Fibroblast of mammary gland (primary cell): ENCODE measurements around the gene ATE1.
"Not testable (repeated sequence)": the region's sequence is repeated elsewhere in the genome, so short reads cannot be mapped to it uniquely, and the experiment has no call there.

Experiments used
- DNase-seq: peaks from one replicate; pipeline ENCODE4 v3.0.0-alpha.2; 2010; ENCODE audit warnings: low read depth
- H3K4me3 ChIP-seq: 2 replicates; pipeline ENCODE4 v1.5.1; 2011; ENCODE audit warnings: low read depth, mild to moderate bottlenecking, low read length, moderate library complexity; ENCODE audit not compliant: control insufficient read depth
- TF ChIP-seq, protein P1 (sequence below): conservative IDR thresholded peaks from 2 replicates; pipeline ENCODE4 v1.5.1; 2011; ENCODE audit warnings: low read depth, low read length, inconsistent platforms; ENCODE audit not compliant: control insufficient read depth, insufficient read depth

Gene ATE1

GRCh38 chr10:121702351-121703320, 225.2 kb downstream of the ATE1 start:
- TF ChIP-seq, protein P1, sequence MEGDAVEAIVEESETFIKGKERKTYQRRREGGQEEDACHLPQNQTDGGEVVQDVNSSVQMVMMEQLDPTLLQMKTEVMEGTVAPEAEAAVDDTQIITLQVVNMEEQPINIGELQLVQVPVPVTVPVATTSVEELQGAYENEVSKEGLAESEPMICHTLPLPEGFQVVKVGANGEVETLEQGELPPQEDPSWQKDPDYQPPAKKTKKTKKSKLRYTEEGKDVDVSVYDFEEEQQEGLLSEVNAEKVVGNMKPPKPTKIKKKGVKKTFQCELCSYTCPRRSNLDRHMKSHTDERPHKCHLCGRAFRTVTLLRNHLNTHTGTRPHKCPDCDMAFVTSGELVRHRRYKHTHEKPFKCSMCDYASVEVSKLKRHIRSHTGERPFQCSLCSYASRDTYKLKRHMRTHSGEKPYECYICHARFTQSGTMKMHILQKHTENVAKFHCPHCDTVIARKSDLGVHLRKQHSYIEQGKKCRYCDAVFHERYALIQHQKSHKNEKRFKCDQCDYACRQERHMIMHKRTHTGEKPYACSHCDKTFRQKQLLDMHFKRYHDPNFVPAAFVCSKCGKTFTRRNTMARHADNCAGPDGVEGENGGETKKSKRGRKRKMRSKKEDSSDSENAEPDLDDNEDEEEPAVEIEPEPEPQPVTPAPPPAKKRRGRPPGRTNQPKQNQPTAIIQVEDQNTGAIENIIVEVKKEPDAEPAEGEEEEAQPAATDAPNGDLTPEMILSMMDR, result no peak
- no peak overlapping the region for H3K4me3 ChIP-seq
- peak; percentile 33 for DNase-seq

DNA sequence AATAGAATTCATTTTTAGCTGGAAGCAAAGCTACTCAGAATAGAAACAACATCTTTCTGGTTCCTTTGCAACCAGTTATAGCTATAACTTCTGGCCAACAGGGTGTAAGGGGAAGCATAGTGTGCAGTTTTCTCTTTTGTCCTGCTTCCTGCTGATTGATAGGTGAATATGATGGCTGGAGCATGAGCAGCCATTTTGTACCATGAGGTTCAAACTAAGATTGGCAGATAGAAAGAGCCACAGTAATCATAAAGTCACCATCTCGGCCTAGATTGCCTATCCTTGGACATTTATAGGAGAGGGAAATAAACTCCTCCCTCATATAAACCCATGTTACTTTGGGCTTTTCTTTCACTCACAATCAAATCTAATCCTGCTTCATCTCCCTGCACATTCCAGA, 227.4 kb downstream of the ATE1 start:
- no peak overlapping the region for H3K4me3 ChIP-seq
- DNase-seq, result no peak

DNA sequence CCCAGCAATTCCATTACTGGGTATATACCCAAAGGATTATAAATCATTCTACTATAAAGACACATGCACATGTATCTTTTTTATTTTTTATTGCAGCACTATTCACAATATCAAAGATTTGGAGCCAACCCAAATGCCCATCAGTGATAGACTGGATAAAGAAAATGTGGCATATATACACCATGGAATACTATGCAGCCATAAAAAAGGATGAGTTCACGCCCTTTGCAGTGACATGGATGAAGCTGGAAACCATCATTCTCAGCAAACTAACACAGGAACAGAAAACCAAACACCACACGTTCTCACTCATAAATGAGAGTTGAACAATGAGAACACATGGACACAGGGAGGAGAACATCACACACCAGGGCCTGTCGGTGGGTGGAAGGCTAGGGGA, 228.1 kb downstream of the ATE1 start:
- not testable (repeated sequence) for H3K4me3 ChIP-seq, DNase-seq

More for the DNA sequence above, 227.4 kb downstream of the ATE1 start:
- TF ChIP-seq, protein P1, result no peak

GRCh38 chr10:121698902-121699301, 228.9 kb downstream of the ATE1 start:
- no peak overlapping the region for H3K4me3 ChIP-seq
- TF ChIP-seq, protein P1, result no peak
- no peak for DNase-seq

GRCh38 chr10:121698336-121698735, 229.5 kb downstream of the ATE1 start:
- TF ChIP-seq, protein P1, result no peak

DNA sequence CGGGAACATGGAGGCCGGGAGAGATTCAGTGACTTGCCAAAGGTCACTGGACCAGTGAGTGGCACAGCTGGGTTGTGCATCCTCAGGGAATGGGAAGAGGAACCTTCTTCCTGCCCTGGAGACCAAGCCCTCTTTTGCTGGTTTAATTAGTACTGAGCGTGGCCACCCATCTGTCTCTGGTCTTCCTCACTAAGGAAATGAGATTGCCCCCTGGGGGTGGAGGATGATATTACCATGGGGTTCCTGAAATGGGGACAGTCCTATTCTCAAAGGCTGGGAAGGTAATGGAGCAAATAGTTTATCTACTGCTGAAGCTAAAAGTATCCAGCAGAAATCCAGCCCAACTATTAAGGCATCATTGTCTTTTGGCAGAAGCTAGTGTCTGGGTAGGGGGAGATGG, 231.0 kb downstream of the ATE1 start:
- peak; percentile 3 for DNase-seq
- H3K4me3 ChIP-seq, result no peak overlapping the region
- TF ChIP-seq, protein P1, result peak; percentile 24

More at GRCh38 chr10:121698336-121698735, 229.5 kb downstream of the ATE1 start:
- no peak for DNase-seq
- no peak overlapping the region for H3K4me3 ChIP-seq

DNA sequence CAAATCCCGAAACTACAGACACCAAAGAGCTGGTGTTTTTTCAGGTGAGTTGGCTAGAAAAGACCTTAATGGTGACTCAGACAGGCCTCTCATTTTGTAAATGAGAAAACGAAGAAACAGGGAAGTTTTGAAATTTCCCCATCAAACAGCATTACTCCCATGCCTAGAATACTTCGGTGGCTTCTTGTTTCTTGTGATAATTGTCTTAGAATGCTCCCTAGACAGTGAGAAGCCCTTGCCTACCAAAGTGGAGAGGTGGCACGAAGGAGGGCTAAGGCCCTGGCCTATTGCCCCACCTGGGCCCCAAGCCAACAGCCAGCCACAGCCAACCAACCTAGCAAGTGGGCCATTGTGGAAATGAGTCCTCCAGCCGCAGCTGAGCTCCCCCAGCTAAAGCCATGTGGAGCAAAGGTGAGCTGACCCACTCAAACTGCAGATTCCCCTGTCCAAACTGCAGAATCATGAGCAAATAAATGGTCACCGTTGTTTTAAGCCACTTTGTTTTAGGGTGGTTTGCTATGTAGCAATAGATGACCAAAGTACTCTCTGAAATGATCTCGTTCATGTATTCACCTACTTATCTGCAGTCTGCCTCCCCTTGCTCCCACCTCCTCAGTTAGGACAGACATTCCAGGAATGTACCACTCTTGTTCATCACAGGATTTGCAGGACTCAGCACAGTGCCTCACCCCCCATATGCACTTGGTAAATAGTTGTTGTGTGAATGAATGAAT, 231.9 kb downstream of the ATE1 start:
- TF ChIP-seq, protein P1, result no peak
- no peak for DNase-seq
- H3K4me3 ChIP-seq, result no peak overlapping the region
